ENCODE measurements around the gene LGALS3BP.

GRCh38 chr17:79001190-79002020 lies 21.7 kb upstream of the LGALS3BP start:
- no peak for TF ChIP-seq TCF12 (IDR thresholded peaks at IDR 0.05; ENCODE audit: low read depth)
- no peak for TF ChIP-seq ZBTB7A (IDR thresholded peaks at IDR 0.05; ENCODE audit: low read depth)
- TF ChIP-seq TAF1 (IDR thresholded peaks at IDR 0.05; ENCODE audit: low read depth), result no peak
- no peak for TF ChIP-seq EGR1 (IDR thresholded peaks at IDR 0.05)
- TF ChIP-seq CREB1 (IDR thresholded peaks at IDR 0.05; ENCODE audit: low read depth), result no peak
